Fibroblast of villous mesenchyme (primary cell): Measurements from ENCODE around the gene CDKN2AIP. TPM values are rescaled to one million over a fixed set of nuclear protein-coding genes. Genes with fewer than 3 reads are reported as not detected.
A peak's percentile ranks its signal among the peaks of the same experiment; 100 is the strongest.

Experiments used
- DNase-seq: peaks from one replicate; pipeline ENCODE4 v3.0.0-alpha.2; 2010; ENCODE audit warnings: low read depth
- H3K4me3 ChIP-seq: 2 replicates; pipeline ENCODE4 v1.5.1; 2011; ENCODE audit warnings: low read depth, mild to moderate bottlenecking, low read length
- total RNA-seq: library from RNA; depleted of rRNA; stranded (reverse); fragments of >200 nt; gene quantifications from 2 replicates; pipeline ENCODE4 v1.2.3, GENCODE V29; 2012
- TF ChIP-seq, protein P1 (sequence below): IDR thresholded peaks from 2 replicates; pipeline ENCODE4 v1.5.1; 2012; ENCODE audit warnings: low read depth, mild to moderate bottlenecking, low read length; ENCODE audit not compliant: insufficient read depth

CDKN2AIP gene
- total RNA-seq, 1 donor = 17.3 TPM

- DNase-seq = no peak
- H3K4me3 ChIP-seq = no peak overlapping the region
- TF ChIP-seq, protein P1, sequence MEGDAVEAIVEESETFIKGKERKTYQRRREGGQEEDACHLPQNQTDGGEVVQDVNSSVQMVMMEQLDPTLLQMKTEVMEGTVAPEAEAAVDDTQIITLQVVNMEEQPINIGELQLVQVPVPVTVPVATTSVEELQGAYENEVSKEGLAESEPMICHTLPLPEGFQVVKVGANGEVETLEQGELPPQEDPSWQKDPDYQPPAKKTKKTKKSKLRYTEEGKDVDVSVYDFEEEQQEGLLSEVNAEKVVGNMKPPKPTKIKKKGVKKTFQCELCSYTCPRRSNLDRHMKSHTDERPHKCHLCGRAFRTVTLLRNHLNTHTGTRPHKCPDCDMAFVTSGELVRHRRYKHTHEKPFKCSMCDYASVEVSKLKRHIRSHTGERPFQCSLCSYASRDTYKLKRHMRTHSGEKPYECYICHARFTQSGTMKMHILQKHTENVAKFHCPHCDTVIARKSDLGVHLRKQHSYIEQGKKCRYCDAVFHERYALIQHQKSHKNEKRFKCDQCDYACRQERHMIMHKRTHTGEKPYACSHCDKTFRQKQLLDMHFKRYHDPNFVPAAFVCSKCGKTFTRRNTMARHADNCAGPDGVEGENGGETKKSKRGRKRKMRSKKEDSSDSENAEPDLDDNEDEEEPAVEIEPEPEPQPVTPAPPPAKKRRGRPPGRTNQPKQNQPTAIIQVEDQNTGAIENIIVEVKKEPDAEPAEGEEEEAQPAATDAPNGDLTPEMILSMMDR = no peak
Measured at GRCh38 chr4:183399126-183399522, 45.3 kb upstream of the CDKN2AIP start.

- no peak for DNase-seq
- TF ChIP-seq, protein P1 = no peak
- H3K4me3 ChIP-seq = no peak overlapping the region
Measured at GRCh38 chr4:183399616-183400015, 44.8 kb upstream of the CDKN2AIP start.

DNA sequence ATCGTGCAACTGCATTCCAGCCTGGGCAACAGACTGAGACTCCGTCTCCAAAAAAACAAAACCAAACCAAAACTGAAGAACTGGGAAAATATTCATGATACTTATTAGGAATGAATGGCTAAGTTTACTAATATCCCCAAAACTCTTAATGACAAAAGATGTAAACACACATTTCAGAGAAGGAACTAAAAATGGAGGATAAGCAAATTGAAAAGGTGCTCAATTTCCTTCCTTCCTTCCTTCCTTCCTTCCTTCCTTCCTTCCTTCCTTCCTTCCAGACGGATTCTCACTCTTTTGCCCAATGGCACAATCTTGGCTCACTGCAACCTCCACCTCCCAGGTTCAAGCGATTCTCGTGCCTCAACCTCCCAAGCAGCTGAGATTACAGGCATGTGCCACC, 44.4 kb upstream of the CDKN2AIP start:
- no peak overlapping the region for H3K4me3 ChIP-seq
- TF ChIP-seq, protein P1 = no peak
- no peak for DNase-seq

DNA sequence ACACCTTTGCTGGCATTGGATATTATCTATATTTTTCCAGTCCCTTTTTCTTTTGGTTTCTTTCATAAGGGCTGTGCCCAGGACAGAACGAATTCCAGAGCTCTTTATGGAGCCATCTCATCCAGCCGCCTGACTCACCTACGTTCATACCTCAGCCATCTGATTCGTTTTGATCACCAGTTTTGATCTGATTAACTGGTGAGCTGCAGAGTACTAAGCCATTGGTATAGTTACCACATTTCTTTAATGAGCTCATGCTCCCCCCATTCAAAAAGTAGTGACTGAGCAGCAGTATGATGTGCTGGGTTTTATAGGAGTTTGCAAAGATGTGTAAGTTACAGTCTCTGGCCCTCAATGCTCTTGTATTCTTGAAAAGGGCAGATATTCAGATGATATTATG, 43.0 kb upstream of the CDKN2AIP start:
- TF ChIP-seq, protein P1 = no peak
- H3K4me3 ChIP-seq = no peak overlapping the region
- no peak for DNase-seq

DNA sequence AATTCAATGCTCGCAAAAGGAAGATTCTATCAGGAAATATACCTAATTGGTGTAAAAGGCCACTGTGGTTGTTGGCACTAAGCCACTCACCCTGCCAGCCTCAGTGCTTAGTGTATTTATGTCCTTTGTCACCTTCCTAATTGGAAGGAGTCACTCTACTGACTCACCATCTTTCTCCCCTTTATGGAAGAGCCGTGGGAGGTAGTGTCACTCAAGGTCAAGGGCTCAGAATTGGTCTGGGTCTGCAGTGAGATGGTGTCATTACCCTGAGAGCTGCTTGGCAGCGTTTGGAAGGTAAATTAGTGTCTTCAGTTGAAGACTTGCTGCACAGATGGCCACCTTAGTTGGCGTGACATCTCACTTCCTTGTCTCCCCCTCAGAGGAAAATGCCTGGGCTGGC, 41.7 kb upstream of the CDKN2AIP start:
- TF ChIP-seq, protein P1 = no peak
- H3K4me3 ChIP-seq = no peak overlapping the region
- no peak for DNase-seq

DNA sequence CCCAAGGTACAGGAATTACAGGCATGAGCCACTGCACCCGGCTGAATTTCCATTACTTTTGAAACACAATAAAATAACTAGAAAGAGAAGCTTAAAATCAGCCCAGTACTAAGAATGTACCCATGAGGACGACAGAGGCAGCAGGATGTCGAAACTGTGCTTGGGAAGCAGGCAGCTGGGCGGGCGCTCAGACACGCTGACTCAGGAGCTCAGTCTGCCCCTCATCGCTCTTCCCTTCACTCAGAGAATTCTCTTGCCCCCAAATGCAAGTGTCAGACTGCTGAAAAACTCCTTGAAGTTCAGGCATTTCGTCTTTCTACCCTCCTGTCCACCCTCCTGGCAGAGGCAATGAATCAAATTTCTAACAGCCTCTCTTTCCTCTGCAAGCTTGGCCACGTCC, 41.0 kb upstream of the CDKN2AIP start:
- TF ChIP-seq, protein P1 = no peak
- peak; percentile 8 for DNase-seq
- no peak overlapping the region for H3K4me3 ChIP-seq

DNA sequence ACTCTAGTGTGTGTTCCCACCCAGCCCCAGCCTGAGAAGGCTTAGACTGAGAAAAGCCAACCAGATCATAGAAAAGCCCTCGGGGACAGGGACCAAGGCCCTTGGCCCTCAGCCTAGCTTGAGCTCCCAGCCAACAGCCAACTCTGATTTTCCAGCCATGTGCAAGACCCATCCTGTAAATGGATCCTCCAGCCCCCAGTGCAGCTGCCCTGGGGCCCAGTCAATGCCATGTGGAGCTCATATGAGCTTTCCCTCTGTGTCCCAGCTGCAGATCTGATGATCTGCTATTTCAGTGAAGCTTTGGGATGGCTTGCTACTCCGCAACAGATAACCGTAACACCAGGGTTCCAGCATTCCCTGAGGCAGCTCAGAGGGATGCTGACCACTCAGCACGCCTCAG, 40.5 kb upstream of the CDKN2AIP start:
- TF ChIP-seq, protein P1 = no peak
- DNase-seq = no peak
- H3K4me3 ChIP-seq = no peak overlapping the region
